GM19455 (cell line): ENCODE results near the gene CDK15.
"Not testable (repeated sequence)": the region's sequence is repeated elsewhere in the genome, so short reads cannot be mapped to it uniquely, and the experiment has no call there.

ENCODE experiments used
- ATAC-seq: cut with Tn5 transposase; IDR thresholded peaks from one replicate; pipeline ENCODE4 v1.9.1; 2021; ENCODE audit not compliant: unreplicated experiment

CDK15 gene

DNA sequence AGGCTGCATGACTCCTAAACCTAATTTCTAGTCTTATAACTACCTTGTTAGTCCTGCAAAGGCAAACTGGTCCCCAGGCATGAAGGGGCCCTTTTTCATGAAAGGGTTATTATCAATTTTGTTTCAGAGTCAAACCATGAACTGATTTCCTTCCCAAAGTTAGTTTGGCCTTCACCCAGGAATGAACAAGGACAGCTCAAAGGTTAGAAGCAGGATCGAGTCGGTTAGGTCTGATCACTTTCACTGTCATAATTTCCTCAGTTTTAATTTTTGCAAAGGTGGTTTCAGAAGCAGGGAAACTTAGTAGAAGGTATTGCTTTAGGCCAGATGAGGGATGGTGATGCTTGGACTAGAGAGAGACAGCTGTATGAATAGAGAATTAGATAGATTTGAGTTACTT is 16.9 kb upstream of the CDK15 start:
- no peak for ATAC-seq

DNA sequence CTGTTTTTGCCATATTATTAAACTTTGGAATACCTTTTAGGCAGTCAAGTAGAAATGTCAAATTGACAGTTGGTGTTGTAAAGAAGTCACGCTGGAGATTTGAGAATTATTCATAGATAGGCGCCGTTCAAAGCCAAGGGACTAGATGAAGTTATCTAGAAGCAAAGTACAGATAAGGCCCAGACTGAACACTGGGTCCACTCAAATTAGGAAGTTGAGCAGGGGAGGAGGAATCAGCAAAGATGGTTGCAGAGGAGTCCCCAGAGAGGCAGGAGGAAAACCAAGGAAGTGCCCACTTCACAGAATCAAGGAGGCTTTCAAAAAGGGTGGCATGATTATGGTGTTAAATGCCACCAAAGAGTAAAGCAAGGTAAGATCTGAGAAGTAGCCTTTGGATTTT is 16.0 kb upstream of the CDK15 start:
- ATAC-seq, result no peak

DNA sequence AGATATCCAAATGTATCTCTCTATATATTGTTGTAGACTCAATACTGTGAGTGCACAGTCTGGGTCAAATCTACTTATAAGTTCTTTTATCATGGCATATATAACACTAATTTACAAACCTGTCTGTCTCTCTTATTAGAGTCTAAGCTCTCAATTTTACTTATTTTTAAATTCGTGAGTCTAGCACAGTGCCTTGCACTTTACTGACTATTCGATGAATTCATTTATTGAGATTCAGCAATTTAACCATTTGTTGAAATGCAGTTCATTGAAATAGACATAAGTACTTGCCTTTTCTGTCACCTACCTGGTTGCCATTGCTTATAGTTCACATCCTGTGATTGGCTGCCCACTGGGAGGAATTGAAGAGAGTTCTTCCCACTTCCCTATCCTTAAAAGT is 15.3 kb upstream of the CDK15 start:
- ATAC-seq, result no peak

DNA sequence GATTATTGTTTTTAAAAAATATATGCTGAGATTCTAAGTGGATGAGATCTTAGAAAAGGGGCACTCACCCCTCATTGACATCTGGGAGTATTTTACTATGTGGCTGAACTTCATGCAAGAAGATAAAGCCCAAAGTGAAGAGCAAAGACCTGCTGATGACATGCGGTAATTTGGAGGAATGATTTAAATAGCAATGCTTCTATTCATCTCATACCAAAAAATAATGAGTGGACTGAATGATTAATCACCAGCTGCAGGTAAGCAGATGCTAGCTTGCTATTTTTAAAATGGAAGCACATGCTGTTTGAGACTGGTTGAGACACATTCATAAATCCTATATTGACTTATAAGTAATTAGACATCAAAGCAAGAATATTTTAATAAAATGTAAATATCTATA is 12.7 kb upstream of the CDK15 start:
- ATAC-seq, result no peak

DNA sequence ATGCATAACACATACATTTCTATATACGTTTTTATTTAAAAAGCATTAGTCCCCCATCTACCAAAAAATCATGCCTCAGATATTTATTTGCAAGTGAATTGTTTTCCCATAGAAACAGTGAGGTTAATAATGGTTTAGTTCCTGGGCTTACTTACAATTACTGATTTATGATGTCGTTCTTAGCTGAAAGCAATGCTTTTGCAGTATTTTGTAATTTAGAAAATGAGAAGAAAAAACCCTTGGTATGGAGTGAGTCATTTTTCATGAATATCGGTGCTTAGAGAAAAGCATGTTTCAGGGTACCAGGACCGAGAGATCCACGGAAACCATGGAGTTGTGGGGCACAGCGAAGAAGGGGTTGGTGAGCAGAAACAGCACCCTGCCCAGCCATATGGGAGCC is 12.0 kb upstream of the CDK15 start:
- ATAC-seq, result no peak

DNA sequence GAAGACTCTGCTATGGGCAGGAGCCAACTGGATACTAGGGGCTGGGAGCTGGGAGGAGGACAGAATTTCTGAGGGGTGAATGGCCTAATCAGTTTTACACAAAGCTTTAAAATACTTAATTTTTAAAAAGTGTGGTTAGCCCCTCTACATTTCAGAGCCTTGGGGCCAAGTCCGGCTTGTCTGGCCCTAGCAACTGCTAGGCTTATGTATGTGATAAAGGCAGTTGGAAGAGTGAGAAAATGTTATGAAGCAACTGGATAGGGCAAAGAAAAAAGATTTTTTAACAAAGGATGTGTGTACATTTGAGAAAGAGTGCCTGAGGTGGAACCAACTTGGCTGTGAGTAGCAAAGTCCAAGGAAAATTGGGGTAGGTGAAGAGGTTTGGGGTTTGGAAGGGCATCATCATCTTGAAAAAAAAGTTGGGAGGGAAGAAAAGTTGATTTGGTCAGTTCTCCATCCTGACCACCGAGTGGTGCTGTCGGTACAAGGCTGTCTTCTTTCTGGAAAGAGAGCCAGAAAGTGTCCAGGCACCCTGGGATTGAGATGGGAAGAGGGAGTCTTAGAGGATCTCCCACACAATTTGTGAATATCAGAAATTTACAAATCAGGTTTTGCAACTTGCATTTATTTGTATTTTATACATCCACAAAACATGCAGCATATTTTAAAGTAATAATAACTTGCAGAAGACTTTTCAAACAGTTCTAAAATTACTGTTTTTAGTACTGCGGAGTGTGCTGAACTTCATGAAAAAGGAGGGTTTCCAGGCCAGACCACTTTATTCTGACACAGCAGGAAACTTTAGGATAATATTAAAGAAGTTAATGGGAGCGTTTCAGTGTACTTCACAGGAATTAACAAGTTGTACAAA is 10.5 kb upstream of the CDK15 start:
- no peak for ATAC-seq

DNA sequence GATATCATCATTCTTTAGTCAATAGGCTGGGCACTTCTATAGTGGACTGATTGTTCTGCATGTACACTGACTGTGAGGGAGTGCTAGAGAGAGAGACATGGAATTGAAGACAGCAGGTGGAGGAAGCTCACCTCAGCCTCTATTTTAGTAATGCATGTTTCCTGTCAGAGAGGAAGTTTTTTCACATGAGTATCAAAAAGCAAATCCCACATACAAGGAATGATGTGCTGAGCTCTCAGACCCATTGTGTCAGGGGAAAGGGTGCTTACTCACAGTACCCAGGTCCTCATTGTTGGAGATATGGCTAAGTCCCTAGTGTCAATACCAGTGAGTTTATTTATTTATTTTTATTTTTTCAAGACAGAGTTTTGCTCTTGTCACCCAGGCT is 9.9 kb upstream of the CDK15 start:
- no peak for ATAC-seq

DNA sequence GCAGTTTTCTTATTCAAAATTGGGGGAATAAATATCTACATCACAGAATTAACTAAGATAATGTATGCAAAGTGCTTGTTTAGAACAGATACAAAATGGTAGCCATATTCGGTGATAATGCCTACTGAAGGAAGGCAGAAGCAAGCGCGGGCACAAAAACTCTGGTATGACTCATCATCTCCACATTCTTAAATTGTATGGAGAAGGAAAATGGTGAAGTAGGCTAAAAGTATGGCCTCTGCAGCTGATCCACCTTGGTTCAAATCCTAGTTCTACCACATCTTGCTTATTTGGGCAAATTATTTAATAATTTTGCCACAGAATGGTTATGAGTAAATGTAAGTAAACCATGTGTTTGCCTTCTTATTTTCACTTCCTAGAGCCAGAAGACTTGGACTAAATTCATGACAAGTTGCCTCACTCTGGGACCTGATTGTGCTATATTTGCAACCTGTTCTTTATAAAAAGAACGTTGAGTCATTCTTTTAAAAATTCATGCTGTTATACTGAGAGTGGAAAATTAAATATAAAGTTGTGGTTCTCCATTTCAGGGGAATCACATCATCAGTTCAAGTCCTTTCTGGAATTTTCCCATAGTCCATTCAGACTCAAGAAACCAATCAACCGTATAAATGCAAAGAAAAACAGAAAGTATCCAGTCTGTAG is 9.0 kb upstream of the CDK15 start:
- ATAC-seq, result no peak

DNA sequence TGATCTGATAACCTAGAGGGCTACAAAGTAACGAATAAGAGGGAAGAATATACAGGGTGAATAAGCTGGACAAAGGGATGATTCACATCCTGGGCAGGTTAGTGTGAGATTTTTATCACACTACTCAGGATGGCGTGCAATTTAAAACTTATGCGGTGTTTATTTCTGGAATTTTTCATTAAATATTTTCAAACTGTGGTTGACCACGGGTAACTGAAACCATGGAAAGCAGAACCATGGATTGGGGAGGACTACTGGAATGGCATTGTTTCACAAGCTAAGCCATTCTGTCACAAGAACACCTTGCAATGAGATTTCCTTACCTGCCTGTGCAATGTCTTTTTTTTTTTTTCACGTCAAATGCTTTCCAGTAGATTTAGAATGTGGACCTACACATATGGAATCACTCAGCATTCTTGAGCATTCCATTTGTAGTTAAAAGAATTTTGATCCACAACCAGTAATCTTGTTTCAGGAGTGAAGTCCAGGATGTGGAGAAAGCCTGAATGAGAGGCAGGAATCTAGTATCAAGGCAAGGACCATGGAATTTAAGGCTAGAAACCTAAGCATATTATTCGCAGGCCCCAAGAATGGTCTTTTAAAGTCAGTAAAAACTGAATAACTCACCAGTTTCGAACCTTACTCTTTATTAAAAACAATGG is 8.0 kb upstream of the CDK15 start:
- ATAC-seq, result no peak

DNA sequence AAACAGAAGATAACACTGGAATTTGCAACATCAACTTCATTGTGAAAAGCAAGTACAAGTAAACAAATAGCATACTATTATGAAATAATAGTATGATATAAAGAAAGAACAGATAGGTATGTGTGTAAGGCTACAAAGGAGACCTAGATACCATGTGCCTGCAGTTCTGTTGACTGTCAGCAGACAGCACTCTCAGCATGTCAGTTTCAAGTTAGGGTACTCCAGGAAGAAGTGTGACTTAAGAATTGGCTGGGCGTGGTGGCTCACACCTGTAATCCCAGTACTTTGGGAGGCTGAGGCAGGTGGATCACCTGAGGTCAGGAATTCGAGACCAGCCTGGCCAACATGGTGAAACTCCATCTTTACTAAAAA is 7.4 kb upstream of the CDK15 start:
- not testable (repeated sequence) for ATAC-seq

DNA sequence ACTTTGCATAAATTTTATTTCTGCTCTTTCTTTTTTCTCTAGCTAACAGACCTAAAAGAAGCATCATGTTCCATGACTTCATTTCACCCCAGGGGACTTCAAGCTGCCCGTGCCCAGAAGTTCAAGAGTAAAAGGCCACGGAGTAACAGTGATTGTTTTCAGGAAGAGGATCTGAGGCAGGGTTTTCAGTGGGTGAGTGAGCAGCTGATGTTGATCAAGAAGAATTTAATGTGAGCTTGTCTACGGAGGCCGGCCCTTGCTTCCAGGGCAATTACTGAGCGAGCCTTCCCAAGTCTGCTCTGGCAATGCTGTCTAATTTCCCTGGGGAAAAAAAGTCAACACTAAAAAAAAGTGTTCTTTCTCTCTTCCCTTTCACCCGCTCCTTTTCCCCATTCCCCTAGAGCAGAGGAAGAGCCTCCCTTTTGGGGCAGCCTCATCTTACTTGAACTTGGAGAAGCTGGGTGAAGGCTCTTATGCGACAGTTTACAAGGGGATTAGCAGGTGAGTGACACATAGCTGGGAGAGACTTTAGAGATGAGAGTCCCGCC is 1.2 kb downstream of the CDK15 start:
- no peak for ATAC-seq

DNA sequence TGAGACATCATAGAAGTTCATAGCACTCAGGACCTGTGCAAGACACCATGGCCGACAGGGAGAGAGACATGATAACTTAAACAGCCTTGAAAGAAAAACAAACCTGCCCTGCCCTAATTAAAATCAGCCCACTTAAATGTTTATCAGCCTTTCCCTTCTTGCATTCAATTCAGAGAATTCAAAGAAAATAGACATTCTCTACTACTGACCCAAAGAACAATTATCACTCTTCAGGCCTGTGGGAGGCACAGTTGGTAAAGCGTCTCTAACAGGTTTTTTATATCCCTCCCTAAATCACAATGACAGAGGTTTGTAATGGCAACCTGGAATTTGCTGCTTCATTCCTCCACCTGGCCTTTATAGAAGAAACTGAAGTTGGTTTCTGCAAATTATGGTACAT is 1.7 kb downstream of the CDK15 start:
- no peak for ATAC-seq

DNA sequence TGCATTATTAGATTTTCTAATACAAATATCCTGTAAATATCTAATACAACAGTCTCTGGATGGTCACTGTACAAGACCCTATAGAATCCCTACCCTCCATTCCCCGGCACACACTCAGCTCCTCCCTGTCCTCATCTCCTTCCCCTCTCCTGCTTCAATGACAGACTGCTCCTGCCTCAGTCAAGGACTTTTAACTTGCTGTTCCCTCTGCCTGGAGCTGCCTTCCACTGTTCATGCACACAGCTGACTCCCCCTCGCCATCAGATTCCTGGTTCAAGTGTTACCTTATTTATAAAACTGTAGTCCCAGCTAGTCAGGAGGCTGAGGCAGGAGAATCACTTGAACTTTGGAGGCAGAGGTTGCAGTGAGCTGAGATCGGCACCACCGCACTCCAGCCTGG is 3.3 kb downstream of the CDK15 start:
- no peak for ATAC-seq

DNA sequence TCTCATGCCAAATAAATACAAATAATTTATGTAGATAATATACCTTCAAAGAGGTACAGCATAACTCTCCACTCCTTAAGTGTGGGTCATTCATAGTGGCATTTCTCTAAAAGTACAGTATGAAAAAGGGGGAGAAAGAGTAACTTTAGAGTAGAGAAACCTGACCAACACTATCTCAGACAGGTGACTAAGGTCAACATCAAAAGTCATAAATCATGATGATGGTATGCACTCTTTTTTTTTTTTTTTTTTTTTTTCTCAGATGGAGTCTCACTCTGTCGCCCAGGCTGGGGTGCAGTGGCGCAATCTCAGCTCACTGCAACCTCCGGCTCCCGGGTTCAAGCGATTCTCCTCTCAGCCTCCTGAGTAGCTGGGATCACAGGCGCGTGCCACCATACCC is 4.3 kb downstream of the CDK15 start:
- not testable (repeated sequence) for ATAC-seq

DNA sequence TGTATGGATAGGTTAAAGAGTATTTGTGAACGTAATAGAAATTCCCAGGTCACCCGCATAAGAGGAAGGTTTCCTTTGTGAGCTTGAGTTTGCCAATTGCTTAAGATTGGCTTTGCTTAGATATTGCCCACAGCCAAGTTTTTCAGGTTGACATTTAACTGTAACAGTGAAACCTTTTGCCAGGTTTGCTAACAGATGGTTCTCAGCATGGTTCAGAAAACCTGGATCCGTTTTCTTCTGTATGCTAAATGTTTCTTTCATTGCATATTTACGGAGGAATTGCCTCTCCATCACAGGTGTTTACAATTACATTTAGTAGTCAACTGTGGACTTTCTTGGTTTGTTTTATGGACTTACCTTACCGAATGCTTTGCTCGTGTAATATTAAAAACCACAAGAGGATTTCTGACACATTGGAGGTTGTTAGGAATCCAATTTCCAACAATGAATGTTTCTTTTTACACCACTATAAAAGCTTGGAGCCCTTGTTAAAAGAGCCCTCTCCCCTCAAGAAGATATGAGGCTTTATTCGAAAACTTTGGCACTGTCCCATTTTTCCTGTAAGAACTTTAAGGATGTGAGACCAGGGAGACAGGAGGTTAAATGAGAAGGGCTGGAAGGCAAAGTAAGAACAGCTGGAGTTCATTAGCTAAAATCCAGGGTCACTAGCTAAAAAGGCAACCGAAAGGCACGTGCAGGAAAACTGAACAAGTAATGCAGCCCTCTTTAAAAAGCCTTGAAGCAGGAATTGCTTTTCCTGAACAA is 7.8 kb downstream of the CDK15 start:
- no peak for ATAC-seq

DNA sequence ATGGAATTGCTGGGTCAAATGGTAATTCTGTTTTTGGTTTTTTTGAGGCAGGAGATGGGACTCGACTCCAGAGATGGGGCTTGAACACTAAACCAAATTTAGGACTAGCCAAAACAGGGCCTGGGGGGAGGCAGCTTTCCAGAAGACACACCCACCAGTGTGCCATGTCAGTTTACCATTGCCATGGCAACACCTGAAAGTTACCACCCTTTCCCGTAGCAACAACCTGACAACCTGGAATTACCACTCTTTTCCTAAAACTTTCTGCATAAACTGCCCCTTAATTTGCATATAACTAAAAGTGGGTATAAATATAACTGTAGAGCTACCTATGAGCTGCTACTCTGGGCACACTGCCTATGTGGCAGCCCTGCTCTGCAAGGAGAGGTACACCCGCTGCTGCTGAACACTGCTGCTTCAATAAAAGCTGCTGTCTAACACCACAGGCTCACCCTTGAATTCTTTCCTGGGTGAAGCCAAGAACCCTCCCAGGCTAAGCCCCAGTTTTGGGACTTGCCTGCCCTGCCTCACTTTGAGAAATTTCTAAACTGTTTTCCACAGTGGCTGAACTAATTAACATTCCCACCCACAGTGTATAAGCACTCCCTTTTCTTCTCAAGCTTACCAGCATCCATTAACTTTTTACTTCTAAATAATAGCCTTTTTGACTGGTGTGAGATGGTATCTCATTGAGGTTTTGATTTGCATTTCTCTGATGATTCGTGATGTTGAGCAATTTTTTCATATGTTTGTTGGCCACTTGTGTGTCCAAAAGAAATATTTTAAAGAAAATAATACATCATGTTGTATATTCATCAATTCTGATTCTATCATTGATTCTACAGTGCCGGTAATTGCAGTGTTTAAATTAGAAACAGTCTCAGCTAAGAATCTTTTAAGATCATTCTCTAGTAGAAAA is 10.6 kb downstream of the CDK15 start:
- ATAC-seq, result no peak

DNA sequence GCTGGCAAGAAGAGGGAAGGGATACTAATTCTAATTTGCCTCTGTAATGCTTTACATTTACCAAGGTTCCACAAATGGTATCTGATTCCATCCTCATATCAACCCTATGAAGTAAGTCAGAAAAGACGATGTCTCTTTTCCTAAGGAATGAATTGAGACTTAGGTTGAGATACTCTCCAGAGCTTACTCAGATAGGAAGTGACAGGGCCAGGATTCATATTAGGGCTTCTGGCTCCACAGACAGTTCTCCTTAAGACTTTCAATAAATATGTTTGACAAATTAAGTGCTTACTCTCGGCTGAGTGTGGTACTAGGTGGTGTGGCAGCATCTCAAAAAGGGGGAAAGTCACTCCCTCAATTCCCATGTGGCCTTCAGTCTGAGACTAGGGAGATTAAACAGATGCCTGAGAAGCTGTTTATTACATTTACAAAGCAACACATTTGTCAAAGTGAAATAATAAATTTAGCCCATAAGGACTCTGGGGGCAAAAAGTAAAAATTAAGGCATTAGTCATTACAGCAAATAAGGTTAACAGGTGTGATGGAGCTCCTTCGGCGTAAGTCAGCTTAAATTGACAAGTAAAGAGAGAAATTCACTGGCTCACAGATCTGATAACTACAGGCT is 14.2 kb downstream of the CDK15 start:
- no peak for ATAC-seq

DNA sequence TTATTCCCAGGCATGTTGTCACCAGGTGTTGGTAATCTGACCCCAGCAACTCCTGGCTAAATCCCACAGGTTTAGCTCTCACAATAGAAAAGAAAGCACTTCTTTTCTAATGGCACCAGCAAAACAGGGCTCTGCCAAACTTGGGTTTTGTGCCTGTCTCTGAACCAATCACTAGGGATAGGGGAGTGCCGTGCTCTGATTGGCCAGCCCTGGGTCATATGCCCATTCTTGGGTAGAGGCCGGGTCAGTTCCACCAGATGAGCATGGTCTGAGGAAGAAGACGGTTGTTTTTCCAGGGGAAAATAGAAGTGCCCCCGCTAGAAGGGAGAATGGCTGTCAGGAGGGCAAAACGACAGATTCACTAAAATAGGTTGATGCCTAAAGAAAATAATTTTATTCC is 14.7 kb downstream of the CDK15 start:
- ATAC-seq, result no peak

DNA sequence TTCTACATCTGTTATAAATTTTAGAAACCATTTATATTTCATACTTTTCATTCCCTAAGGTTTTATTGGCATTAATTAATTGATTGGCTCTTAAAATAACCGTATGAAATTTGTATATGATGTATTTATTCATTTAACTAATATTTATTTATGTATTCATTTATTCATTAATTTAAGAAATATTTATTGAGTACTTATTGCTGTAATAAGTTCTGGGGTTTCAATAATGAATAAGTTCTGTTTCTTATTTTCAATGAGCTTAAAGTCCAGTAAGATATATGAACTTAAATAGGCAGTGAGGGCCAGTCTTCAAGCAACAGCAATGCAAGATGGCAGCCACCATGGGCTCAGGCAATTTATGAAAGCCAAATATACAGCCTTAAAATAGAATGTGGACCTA is 17.9 kb downstream of the CDK15 start:
- no peak for ATAC-seq

DNA sequence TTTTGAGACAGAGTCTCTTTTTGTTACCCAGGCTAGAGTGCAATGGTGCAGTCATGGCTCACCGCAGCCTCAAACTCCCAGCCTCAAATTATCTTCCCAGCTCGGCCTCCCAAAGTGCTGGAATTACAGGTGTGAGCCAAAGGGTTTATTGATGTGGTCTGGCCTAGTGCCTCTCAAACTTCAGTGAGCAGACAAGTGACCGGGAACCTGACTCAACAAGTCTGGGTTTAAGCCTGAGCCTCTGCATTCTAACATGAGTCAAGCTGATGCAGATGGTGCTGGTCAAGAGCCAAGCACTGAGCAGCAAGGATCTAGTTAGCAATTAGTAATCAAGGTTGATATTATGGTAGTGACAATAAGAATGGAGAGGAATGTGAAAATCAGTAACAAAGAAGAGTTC is 21.3 kb downstream of the CDK15 start:
- ATAC-seq, result no peak
